DOHH2 (cell line): Measurements from ENCODE around the gene CDKAL1.

ENCODE experiments used
- H3F3A ChIP-seq: fragments of 200-600 bp; sonication (generic), shearing (Covaris generic); 2 replicates; pipeline ENCODE4 v1.6.0; 2016; ENCODE audit warnings: antibody characterized with exemption, mild to moderate bottlenecking; ENCODE audit not compliant: control insufficient read depth, insufficient read depth
- H3K27ac ChIP-seq: fragments of 200-600 bp; sonication (generic); 2 replicates; pipeline ENCODE4 v1.5.1; 2014; ENCODE audit warnings: low read depth, mild to moderate bottlenecking, low read length, moderate library complexity
- H3K27me3 ChIP-seq: fragments of 200-600 bp; sonication (generic); 2 replicates; pipeline ENCODE4 v1.6.1; 2014; ENCODE audit warnings: mild to moderate bottlenecking, low read length, mixed read lengths; ENCODE audit not compliant: control insufficient read depth
- H3K36me3 ChIP-seq: fragments of 200-600 bp; sonication (generic); 2 replicates; pipeline ENCODE4 v1.6.1; 2014; ENCODE audit warnings: mild to moderate bottlenecking, low read length, moderate library complexity, mixed read lengths; ENCODE audit not compliant: control insufficient read depth
- H3K4me1 ChIP-seq: fragments of 200-600 bp; sonication (generic); 2 replicates; pipeline ENCODE4 v1.6.1; 2014; ENCODE audit warnings: mild to moderate bottlenecking, low read length, mixed read lengths; ENCODE audit not compliant: control insufficient read depth
- H3K4me2 ChIP-seq: fragments of 200-600 bp; sonication (generic); 2 replicates; pipeline ENCODE4 v1.6.0; 2014; ENCODE audit warnings: mild to moderate bottlenecking, low read length, moderate library complexity
- H3K4me3 ChIP-seq: fragments of 200-600 bp; sonication (generic); 2 replicates; pipeline ENCODE4 v1.5.1; 2014; ENCODE audit warnings: mild to moderate bottlenecking, low read length, mixed read lengths
- H3K79me2 ChIP-seq: fragments of 200-600 bp; sonication (generic); 2 replicates; pipeline ENCODE4 v1.6.1; 2014; ENCODE audit warnings: mild to moderate bottlenecking, low read length, mixed read lengths; ENCODE audit not compliant: control insufficient read depth
- H3K9me2 ChIP-seq: fragments of 200-600 bp; sonication (generic); replicated peaks from 2 replicates; pipeline ENCODE4 v1.6.1; 2014; ENCODE audit warnings: mild to moderate bottlenecking, low read length, mixed read lengths; ENCODE audit not compliant: control insufficient read depth
- H3K9me3 ChIP-seq: fragments of 200-600 bp; sonication (generic); 2 replicates; pipeline ENCODE4 v1.6.1; 2014; ENCODE audit warnings: antibody characterized with exemption, low read length, mixed read lengths; ENCODE audit not compliant: control insufficient read depth, insufficient read depth
- H4K20me1 ChIP-seq: fragments of 200-600 bp; sonication (generic); 2 replicates; pipeline ENCODE4 v1.6.0; 2014; ENCODE audit warnings: low read depth, mild to moderate bottlenecking, antibody characterized with exemption, low read length, moderate library complexity; ENCODE audit not compliant: control insufficient read depth, insufficient read depth
- EZH2phosphoT487 ChIP-seq: fragments of 200-600 bp; sonication (generic); IDR thresholded peaks from 2 replicates; pipeline ENCODE4 v1.6.1; 2017; ENCODE audit warnings: borderline replicate concordance, mild to moderate bottlenecking, antibody characterized with exemption, low read length, moderate library complexity, mixed read lengths
- TF ChIP-seq, protein P1 (sequence below): fragments of 200-600 bp; sonication (generic); IDR thresholded peaks from one replicate; pipeline ENCODE4 v1.5.1; 2014; ENCODE audit warnings: antibody characterized with exemption, mild to moderate bottlenecking, low read depth, low read length; ENCODE audit not compliant: poor library complexity, severe bottlenecking

The CDKAL1 gene

DNA sequence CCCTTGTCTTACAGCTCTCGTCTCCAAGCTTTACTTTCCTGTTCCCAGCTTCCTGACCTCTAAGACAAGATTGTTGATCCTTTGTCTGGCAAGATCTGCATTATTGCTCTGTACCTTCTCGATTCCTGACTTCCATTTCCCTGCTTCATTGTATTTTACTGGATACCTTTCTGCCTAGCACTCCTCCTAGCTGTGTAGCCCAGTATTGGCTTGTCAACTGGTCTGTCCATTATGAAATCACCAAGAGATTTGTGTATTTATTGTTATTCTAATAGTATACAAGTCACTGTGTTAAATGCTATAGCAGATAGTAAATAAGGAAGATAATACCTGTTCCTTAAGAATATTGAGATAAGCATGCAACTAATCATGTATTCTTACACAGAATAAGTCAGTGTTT lies 305.4 kb downstream of the CDKAL1 start:
- Histone ChIP-seq H3K27me3 (no peaks in the 10 kb centered on the region), H3K4me1 (no peaks in the 10 kb centered on the region), H3K27ac (no peak overlapping the region), H3K4me2 (no peak overlapping the region), H4K20me1 (no peaks in the 10 kb centered on the region), H3F3A (no peaks in the 10 kb centered on the region), H3K9me3 (no peaks in the 10 kb centered on the region), H3K36me3 (no peaks in the 10 kb centered on the region), H3K79me2 (no peaks in the 10 kb centered on the region), H3K4me3 (no peak overlapping the region), H3K9me2 (no peaks in the 10 kb centered on the region)
- TF ChIP-seq, protein P1, sequence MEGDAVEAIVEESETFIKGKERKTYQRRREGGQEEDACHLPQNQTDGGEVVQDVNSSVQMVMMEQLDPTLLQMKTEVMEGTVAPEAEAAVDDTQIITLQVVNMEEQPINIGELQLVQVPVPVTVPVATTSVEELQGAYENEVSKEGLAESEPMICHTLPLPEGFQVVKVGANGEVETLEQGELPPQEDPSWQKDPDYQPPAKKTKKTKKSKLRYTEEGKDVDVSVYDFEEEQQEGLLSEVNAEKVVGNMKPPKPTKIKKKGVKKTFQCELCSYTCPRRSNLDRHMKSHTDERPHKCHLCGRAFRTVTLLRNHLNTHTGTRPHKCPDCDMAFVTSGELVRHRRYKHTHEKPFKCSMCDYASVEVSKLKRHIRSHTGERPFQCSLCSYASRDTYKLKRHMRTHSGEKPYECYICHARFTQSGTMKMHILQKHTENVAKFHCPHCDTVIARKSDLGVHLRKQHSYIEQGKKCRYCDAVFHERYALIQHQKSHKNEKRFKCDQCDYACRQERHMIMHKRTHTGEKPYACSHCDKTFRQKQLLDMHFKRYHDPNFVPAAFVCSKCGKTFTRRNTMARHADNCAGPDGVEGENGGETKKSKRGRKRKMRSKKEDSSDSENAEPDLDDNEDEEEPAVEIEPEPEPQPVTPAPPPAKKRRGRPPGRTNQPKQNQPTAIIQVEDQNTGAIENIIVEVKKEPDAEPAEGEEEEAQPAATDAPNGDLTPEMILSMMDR, result no peak
- no peak for TF ChIP-seq EZH2phosphoT487

DNA sequence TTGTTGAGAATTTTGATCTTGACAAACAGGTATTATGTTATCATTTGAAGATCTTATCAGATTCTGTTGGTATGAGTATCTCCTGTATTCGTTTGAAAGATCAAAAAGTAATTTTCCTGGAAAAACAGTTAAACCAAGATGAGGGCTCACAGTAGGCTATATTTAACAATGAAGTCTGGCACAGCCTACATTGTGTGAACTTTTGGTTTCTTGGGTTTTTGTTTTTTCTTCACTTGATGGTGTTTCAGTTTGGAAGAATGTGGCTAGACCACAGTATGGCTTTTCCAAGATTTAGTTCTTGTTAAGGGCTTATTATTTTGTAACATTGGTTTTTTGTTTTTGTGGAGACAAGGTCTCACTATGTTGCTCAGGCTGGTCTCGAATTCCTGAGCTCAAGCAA lies 306.4 kb downstream of the CDKAL1 start:
- Histone ChIP-seq H3F3A (no peaks in the 10 kb centered on the region), H3K9me2 (no peaks in the 10 kb centered on the region), H3K27ac (no peak overlapping the region), H3K4me2 (no peak overlapping the region), H3K79me2 (no peaks in the 10 kb centered on the region), H4K20me1 (no peaks in the 10 kb centered on the region), H3K9me3 (no peaks in the 10 kb centered on the region), H3K4me3 (no peak overlapping the region), H3K4me1 (no peaks in the 10 kb centered on the region), H3K27me3 (no peaks in the 10 kb centered on the region), H3K36me3 (no peaks in the 10 kb centered on the region)
- no peak for TF ChIP-seq EZH2phosphoT487
- TF ChIP-seq, protein P1, result no peak

DNA sequence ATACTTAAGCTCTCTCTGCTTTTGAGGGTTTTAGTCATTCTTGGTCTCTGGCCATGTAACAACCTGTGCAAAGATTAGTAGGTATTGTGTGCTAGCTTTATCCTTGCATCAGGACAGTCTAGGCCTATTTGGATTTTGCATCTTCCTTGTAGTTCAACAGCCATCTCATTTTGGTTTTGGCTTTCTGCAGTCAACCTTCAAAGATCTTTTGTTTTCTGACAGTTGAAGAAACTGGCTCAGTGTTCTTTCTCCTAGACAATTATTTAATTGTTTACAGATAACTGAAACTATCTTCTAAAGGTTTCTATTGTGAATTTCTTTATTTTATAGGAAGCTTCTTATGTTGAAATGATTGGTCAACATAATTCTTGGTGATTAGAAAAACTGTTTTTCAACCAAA lies 307.5 kb downstream of the CDKAL1 start:
- Histone ChIP-seq H3F3A (no peaks in the 10 kb centered on the region), H3K4me3 (no peak overlapping the region), H4K20me1 (no peaks in the 10 kb centered on the region), H3K27me3 (no peaks in the 10 kb centered on the region), H3K27ac (no peak overlapping the region), H3K79me2 (no peaks in the 10 kb centered on the region), H3K9me2 (no peaks in the 10 kb centered on the region), H3K9me3 (no peaks in the 10 kb centered on the region), H3K4me1 (no peaks in the 10 kb centered on the region), H3K36me3 (no peaks in the 10 kb centered on the region), H3K4me2 (no peak overlapping the region)
- no peak for TF ChIP-seq EZH2phosphoT487
- TF ChIP-seq, protein P1, result no peak

DNA sequence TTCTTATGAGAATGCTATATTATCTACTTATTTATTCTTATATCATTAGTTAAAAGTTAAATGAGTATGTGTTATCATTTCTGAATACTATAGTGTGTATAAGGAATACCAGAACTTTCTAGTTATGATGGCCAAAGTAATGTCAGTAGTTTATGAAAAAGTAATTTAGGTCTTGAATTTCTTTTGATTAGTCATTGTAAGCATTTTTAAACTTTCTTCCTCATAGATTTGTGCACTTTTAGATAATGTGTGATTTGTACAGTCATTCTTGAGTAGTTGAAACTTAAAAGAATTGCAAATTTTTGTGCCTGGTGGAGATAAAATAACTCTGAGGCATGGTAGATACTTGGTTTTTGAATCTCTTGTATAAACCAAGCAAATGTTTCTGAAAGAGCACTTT lies 311.3 kb downstream of the CDKAL1 start:
- H3K9me3 ChIP-seq, result no peaks in the 10 kb centered on the region
- TF ChIP-seq EZH2phosphoT487, result no peak
- TF ChIP-seq, protein P1, result no peak
- H3K27me3 ChIP-seq, result no peaks in the 10 kb centered on the region
- no peak overlapping the region for H3K4me3 ChIP-seq
- no peaks in the 10 kb centered on the region for H3K9me2 ChIP-seq
- H3F3A ChIP-seq, result no peaks in the 10 kb centered on the region
- no peaks in the 10 kb centered on the region for H3K4me1 ChIP-seq
- no peaks in the 10 kb centered on the region for H4K20me1 ChIP-seq
- H3K4me2 ChIP-seq, result no peak overlapping the region
- no peaks in the 10 kb centered on the region for H3K36me3 ChIP-seq
- H3K27ac ChIP-seq, result no peak overlapping the region
- no peaks in the 10 kb centered on the region for H3K79me2 ChIP-seq
